Spleen (tissue), 11 donors: ENCODE results near the gene TMTC3. TPM values are rescaled to one million over a fixed set of nuclear protein-coding genes. Genes with fewer than 3 reads are reported as not detected.
"Not testable (repeated sequence)": the region's sequence is repeated elsewhere in the genome, so short reads cannot be mapped to it uniquely, and the experiment has no call there.

Experiments used
- DNase-seq: peaks from one replicate; pipeline ENCODE4 v3.0.0-alpha.2; 2020
- H3K27ac ChIP-seq, 8 donors: fragments of 200-600 bp; sonication (generic) in 7 of 8; 1 replicate in 4 of 8; 2 replicates in 4 of 8; pipeline versions ENCODE4 v1.5.0 to v1.8.0; 2016 to 2021; ENCODE audit warnings: inconsistent platforms in 4 of 8, mild to moderate bottlenecking in 4 of 8, moderate library complexity in 1 of 8
- H3K27me3 ChIP-seq, 7 donors: fragments of 200-600 bp; sonication (generic) in 6 of 7; replicated peaks in 1 of 7; 1 replicate in 4 of 7; 2 replicates in 3 of 7; pipeline versions ENCODE4 v1.5.0 to v1.8.0; 2016 to 2021; ENCODE audit warnings: inconsistent platforms in 3 of 7, mild to moderate bottlenecking in 1 of 7
- H3K36me3 ChIP-seq, 6 donors: fragments of 200-600 bp; sonication (generic) in 5 of 6; 1 replicate in 4 of 6; 2 replicates in 2 of 6; pipeline versions ENCODE4 v1.5.0 to v1.8.0; 2016 to 2021; ENCODE audit warnings: inconsistent platforms in 2 of 6
- H3K4me1 ChIP-seq, 6 donors: fragments of 200-600 bp; sonication (generic) in 5 of 6; 1 replicate in 3 of 6; 2 replicates in 3 of 6; pipeline versions ENCODE4 v1.5.0 to v1.8.0; 2016 to 2021; ENCODE audit warnings: inconsistent platforms in 3 of 6
- H3K4me3 ChIP-seq, 8 donors: fragments of 200-600 bp; sonication (generic) in 7 of 8; 1 replicate in 4 of 8; 2 replicates in 4 of 8; pipeline versions ENCODE4 v1.5.0 to v1.8.0; 2016 to 2021; ENCODE audit warnings: inconsistent platforms in 4 of 8, mild to moderate bottlenecking in 4 of 8, moderate library complexity in 2 of 8
- H3K9me3 ChIP-seq, 8 donors: fragments of 200-600 bp; sonication (generic) in 7 of 8; 1 replicate in 4 of 8; 2 replicates in 4 of 8; pipeline versions ENCODE4 v1.5.0 to v1.8.0; 2016 to 2021; ENCODE audit warnings: inconsistent platforms in 4 of 8
- CTCF ChIP-seq, 11 experiments: fragments of 200-600 bp in 7 of 11; fragments of 450-650 bp in 4 of 11; sonication (generic) in 4 of 11; IDR thresholded peaks in 8 of 11; conservative IDR thresholded peaks in 3 of 11; 1 replicate in 7 of 11; 2 replicates in 4 of 11; pipeline versions ENCODE4 v1.4.0 to v1.8.0; 2016 to 2021; ENCODE audit warnings: antibody characterized with exemption in 11 of 11, inconsistent platforms in 4 of 11, mild to moderate bottlenecking in 1 of 11
- POLR2A ChIP-seq, 3 donors: fragments of 450-650 bp; IDR thresholded peaks; one replicate each; pipeline ENCODE4 v1.5.1; 2017; ENCODE audit warnings: antibody characterized with exemption in 3 of 3, mild to moderate bottlenecking in 1 of 3
- POLR2AphosphoS5 ChIP-seq, 3 donors: sonication (generic); formaldehyde crosslinking; IDR thresholded peaks; one replicate each; pipeline ENCODE4 v1.5.1; 2017; ENCODE audit warnings: antibody characterized with exemption in 3 of 3
- WGBS, 5 donors: extraction: QIAGEN DNeasy Blood & Tissue Kit in 3 of 5; methylation state at CpG; one replicate each; pipeline versions ENCODE4 v1.1.5 to v1.1.7; 2013 to 2018; 5-methylcytosine and 5-hydroxymethylcytosine counted together
- intact Hi-C: fragments of 100-400 bp; cut with DNase I; formaldehyde crosslinking; loops from one replicate; pipeline ENCODE4 v1.15.0; 2023; ENCODE audit warnings: low total_unique reads
- polyA plus RNA-seq, 3 donors: library from polyadenylated mRNA; stranded (reverse); fragments of 200-250 nt; gene quantifications; one replicate each; pipeline ENCODE4 v1.2.1, GENCODE V29; 2013
- total RNA-seq, 7 donors: library from RNA; depleted of rRNA in 3 of 7; stranded (reverse); fragments of >200 nt in 3 of 7; fragmentation: NEBNext Ultra II Directional in 4 of 7; extraction: Animal tissue kit (Norgen Biotek cat#: 25700) in 4 of 7; gene quantifications; one replicate each; pipeline versions ENCODE4 v1.1.0 to v1.2.1, GENCODE V29; 2016 to 2021
- donor health status: healthy with polysubstance abuse.
- donor health status: DM: no; HTN: no; CAD: no; lungs with moderate emphysema.
- donor health status: DM: no; HTN: no; CAD: no.
- donor health status: Bipolar disorder and iron deficiency.
- donor health status: healthy.
- donor health status: DM: no; HTN: no; CAD: no.
- donor health status: DM: yes; HTN: yes; CAD: no.

The TMTC3 gene
- total and polyA plus RNA-seq, 10 donors = 1.5 to 14.5 (median 10.1) TPM

DNA sequence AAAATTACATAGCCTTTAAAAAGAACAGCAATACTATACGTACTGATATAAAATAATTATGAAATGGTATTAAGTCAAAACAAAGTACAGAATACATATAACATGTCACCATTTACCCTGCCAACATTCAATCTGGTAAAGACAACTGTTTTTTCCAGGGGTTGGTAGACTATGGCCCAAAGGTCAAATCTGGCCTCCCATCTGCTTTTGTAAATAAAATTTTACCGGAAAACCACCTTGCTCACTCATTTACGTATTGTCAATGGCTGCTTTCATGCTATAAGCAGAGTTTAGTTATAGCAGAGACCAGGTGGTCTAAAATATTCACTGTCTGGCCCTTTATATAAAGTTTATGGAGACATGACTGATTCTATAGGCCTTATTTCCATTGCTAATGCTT is 14.3 kb upstream of the TMTC3 start:
- Histone ChIP-seq H3K27me3 (no peaks in the 10 kb centered on the region), H3K9me3 (no peaks in the 10 kb centered on the region), H3K4me3 (no peak overlapping the region), H3K36me3 (peaks cover 0 to 79% (median 17%) of the 10 kb centered on the region in 6 donors), H3K27ac (no peak overlapping the region), H3K4me1 (no peaks in the 10 kb centered on the region)
- no peak for TF ChIP-seq POLR2AphosphoS5 (IDR thresholded peaks at IDR 0.05)
- TF ChIP-seq POLR2A (IDR thresholded peaks at IDR 0.05) = no peak
- no peak for TF ChIP-seq CTCF (IDR thresholded peaks at IDR 0.05 in 8 of 11, conservative IDR thresholded peaks at IDR 0.05 in 3 of 11)
- WGBS, 5 donors = 94 to 99% (median 97%) methylated on average over 3 of the region's 3 CpGs
- DNase-seq = no peak
- intact Hi-C loops = no loop called here

GRCh38 chr12:88132392-88132791 is 9.7 kb upstream of the TMTC3 start:
- intact Hi-C loops = no loop called here
- H3K4me3 ChIP-seq = no peak overlapping the region
- no peaks in the 10 kb centered on the region for H3K4me1 ChIP-seq
- DNase-seq = no peak
- no peaks in the 10 kb centered on the region for H3K27me3 ChIP-seq
- no peaks in the 10 kb centered on the region for H3K9me3 ChIP-seq
- no peak overlapping the region for H3K27ac ChIP-seq
- TF ChIP-seq CTCF (IDR thresholded peaks at IDR 0.05 in 8 of 11, conservative IDR thresholded peaks at IDR 0.05 in 3 of 11) (no peak), POLR2A (IDR thresholded peaks at IDR 0.05) (no peak), POLR2AphosphoS5 (IDR thresholded peaks at IDR 0.05) (no peak)
- H3K36me3 ChIP-seq = peaks cover 0 to 73% (median 11%) of the 10 kb centered on the region in 6 donors

DNA sequence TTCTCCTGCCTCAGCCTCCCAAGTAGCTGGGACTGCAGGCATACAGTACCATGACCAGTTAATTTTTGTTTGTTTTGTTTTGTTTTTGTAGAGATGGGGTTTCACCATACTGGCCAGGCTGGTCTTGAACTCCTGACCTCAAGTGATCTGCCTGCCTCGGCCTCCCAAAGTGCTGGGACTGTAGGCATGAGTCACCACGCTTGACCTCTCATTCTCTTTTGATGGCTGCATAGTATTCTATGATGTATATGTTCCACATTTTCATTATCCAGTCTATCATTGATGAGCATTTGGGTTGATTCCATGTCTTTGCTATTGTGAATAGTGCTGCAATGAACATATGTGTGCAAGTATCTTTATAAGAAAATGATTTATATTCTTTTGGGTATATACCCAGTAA is 8.9 kb upstream of the TMTC3 start:
- WGBS, 5 donors = 96 to 100% (median 100%) methylated on average over 2 of the region's 2 CpGs
- H3K4me3 ChIP-seq, H3K27ac ChIP-seq, DNase-seq, intact Hi-C loops, H3K9me3 ChIP-seq, H3K4me1 ChIP-seq, H3K27me3 ChIP-seq: not testable (repeated sequence)
- H3K36me3 ChIP-seq = peaks cover 0 to 71% (median 11%) of the 10 kb centered on the region in 6 donors

DNA sequence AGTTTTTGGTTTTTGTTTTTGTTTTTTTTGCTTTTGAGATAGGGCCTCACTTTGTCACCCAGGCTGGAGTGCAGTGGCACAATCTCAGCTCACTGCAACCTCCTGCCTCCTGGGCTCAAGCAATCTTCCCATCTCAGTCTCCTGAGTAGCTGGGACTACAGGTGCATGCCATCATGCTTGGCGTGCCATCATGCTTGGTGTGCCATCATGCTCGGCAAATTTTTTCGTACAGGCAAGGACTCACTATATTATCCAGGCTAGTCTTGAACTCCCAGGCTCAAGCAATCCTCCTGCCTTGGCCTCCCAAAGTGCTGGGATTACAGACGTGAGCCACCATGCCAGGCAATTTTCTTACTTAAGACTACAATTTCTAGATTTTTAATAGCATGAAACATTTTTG is 2.4 kb upstream of the TMTC3 start:
- H3K4me3 ChIP-seq, H3K9me3 ChIP-seq, intact Hi-C loops, DNase-seq, H3K27me3 ChIP-seq, H3K27ac ChIP-seq: not testable (repeated sequence)
- peaks cover 0 to 45% (median 4%) of the 10 kb centered on the region in 6 donors for H3K36me3 ChIP-seq
- WGBS, 5 donors = 94 to 99% (median 98%) methylated on average over 4 of the region's 4 CpGs
- H3K4me1 ChIP-seq = peaks cover 6 to 41% (median 26%) of the 10 kb centered on the region in 6 donors

DNA sequence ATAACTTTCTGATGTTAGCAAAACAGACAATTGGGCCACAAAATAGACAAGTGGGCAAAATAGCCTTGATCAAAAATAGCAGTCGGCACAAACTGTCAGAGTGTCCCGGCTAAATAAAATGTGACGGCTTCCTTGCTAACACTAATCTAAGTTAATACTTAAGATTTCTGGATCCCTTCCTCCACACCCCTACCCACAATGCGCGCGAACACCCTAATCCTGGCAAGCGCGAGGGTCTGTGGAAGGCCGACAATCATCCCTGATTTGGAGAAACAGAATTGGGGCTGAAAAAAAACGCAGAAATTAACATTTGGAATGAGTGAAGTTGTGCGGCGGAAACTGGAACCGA is 708 bp upstream of the TMTC3 start:
- Histone ChIP-seq H3K4me3 (peak overlapping the region; percentile 59 to 95 (median 69)), H3K27ac (peak overlapping the region; percentile 73 to 86 (median 80)), H3K4me1 (peaks cover 6 to 53% (median 26%) of the 10 kb centered on the region in 6 donors), H3K27me3 (no peaks in the 10 kb centered on the region), H3K36me3 (peaks cover 0 to 31% (median under 1%) of the 10 kb centered on the region in 6 donors), H3K9me3 (no peaks in the 10 kb centered on the region)
- no peak for TF ChIP-seq POLR2A (IDR thresholded peaks at IDR 0.05)
- TF ChIP-seq POLR2AphosphoS5 (IDR thresholded peaks at IDR 0.05) = no peak
- TF ChIP-seq CTCF (IDR thresholded peaks at IDR 0.05 in 8 of 11, conservative IDR thresholded peaks at IDR 0.05 in 3 of 11) = no peak
- intact Hi-C loops = no loop called here
- no peak for DNase-seq
- WGBS, 5 donors = 5 to 10% (median 8%) methylated on average over 13 of the region's 13 CpGs
